ENCODE measurements around the gene PCED1B.
A peak's percentile ranks its signal among the peaks of the same experiment; 100 is the strongest.

The PCED1B gene

DNA sequence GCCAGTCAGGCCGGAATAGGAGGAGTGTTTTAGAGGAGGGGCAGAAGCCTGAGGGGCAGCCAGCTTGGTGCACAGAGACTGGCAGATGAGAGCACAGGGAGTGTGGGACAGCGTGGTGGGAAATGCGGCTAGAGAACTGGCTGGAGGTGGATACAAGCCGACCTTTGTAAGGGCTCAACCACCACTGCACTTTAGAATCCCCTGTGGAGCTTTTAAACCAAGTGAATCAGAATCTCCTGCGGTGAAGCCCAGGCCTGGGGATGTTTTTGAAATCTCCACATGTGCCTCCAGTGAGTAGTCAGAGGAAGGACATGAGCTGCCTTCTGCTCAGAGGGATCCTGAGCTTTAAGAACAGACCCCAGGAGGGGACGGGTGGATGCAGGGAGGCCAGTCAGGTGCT lies 10.9 kb upstream of the PCED1B start:
- DNase-seq: no peak

DNA sequence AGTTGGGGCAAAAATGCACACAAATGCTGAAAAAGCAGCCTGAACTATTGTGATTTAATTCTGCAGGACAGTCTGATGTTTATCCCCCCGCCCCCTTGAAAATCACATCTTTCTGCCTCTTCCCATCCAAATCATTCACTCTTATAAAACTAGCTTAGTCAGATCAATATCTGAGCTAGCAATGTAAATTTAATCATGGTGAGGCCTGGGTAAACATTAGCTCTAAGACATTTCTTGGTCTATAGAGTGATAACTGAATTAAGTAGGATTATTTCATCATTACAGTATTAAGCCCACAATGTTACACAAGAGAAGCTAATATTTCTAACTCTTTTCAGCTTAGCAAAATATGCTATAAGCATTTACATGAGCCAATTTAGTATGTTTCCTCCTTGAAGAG lies 9.1 kb upstream of the PCED1B start:
- DNase-seq: no peak

DNA sequence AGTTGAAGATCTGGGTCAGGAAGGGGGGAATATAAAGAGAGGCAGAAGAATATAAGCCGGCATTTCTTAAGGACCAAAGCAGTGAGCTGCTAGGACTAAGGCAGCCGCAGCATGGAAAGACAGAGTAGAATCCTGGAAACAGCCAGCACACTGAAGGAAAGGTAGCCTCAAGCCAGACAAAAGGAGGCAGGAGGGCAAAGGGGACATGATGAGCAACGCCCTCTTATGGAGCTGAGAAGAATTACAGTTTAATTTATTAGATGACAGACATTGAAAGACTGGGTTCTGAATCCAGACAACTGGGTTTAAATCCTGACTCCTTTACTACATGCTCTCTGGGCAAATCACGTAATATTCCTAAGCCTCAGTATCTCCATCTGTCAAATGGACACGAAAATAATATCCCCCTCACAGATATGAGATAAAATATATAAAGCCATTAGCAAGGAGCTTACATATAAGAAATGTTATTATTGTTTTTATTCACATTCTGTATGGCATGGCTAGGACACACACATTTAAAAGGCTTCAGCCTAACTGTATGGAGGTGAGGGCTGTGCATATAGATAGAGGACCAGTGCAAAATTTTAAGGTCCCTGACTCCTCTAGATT lies 8.1 kb upstream of the PCED1B start:
- DNase-seq: peak; percentile 38 to 44

DNA sequence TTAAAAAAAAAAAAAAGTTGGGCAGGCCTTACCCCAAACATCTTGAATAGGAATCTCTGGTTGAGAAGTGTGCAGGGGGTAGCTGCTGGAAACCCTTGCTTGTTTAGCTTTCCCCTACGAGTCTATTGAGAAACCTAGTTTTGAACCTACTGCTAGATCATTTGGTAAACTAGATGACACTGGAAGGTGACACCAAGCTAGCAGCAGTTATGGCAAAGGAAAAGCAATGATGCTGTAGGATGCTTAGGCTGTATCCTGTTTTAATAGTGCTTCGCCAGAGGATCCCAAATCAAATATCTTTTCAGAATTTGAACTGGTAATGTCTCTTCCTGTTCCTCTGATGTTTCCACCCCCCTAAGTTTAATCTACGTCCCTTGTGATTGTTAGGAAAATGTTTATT lies 5.5 kb upstream of the PCED1B start:
- no peak for DNase-seq

DNA sequence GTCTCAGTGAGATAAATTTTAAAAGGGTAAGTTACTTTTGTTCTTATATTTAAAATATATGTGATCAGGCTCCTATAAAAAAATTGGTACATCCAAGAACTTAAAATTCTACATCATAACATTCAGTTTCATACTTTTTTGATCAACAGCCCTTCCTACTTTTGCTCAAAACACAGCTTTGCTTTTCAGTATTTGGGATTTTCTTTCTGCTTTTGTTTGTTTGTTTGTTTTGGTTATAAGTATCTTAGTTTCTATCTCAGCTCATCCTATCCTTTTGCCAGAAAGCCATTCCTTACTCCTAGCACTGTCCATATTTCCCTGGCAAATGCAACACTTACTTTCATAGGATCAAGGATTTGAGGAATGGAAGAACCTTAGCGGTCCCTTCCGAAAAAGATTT lies 4.7 kb upstream of the PCED1B start:
- no peak for DNase-seq

DNA sequence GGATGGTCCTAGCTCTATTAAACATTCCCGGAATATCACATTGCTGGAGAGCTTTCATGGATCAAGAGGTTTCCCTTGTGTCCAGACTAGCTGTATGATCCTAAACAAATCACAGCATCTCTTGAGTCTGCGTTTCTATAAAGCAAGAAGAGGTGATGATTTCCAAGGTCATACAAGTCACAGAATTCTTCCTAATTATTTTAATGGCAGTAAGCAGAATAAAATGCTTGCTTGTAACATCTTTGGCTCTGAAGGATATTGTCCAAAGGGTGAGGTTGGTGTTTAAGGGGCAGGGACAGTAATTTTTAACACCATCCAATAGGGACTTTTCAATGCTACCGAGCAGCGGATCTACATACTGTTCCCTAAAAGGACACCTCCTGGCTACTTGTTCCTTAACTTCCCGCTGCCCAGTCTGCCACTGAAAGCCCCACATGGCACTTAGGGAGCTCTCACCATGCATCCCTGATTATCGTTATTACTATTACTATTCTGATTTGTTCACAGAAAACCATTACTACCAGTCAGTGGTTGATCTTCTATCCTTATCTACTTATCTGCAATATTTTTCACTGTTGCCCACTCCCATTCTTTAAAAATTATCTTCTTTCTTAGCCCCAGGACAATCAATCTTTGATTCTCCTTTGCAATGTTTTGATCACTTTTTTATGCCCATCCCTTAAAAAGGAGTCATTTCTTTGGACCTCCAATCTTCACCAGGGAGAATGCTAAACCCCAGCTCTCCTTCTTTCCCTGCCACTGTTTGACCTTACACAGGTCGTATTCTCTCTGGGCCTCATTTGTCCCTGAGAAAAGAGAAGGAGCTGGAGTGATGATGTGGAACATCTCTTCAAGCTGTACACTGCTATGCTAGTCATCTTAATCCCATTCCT lies 4.0 kb upstream of the PCED1B start:
- DNase-seq: no peak

DNA sequence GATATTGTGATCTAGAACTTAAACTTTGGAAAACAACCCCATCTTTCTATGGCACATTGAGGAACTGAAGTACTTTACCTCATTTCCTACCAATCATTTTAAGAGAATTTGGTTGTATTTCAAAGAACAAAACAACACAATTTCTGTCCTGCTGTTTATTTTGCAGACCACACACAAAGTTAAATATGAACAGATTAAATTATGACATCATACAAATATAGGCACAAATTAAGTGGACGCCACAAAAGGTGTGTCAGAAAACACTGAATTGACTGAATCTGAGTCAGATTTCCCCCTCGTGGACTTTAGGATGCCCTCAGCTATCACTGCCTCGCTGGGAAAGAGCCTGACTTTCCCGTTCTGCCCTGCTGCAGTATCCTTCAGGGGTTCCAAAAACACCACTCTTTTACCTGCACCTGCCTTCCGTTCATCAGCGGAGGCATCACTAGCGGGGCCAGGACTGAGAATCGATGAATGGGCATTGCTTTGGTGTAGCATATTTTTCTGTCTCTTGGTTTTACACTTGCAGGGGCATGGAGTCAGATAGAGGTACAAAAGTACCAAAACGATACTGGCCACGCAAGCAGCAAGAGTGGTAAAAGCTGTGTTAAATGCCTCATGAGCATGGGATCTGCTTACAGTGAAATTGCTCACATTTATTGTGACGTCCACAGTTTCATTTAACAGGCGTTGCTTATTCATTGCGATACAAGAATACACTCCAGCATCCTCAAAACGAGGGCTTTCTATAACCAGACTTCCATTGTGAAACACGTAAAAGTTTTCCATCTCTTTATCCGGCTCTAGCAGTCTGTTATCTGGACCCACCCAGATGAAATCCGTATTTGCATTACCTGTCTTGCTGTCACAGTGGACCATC lies 2.0 kb upstream of the PCED1B start:
- no peak for DNase-seq

DNA sequence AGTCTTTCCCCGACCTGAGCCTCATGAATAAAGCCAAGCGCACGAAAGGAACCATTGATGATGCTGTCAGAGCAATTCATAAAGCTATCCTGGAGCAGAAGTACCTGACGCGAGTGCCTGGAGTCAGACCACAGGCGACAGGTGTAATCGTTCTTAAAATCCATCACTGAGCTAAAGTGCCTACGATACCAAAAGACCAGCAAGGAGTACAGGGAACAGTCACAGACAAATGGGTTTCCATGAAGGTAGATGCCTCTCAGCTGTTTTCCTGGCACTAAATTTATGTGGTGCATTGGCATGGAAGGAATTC lies 1.4 kb upstream of the PCED1B start:
- DNase-seq: no peak

DNA sequence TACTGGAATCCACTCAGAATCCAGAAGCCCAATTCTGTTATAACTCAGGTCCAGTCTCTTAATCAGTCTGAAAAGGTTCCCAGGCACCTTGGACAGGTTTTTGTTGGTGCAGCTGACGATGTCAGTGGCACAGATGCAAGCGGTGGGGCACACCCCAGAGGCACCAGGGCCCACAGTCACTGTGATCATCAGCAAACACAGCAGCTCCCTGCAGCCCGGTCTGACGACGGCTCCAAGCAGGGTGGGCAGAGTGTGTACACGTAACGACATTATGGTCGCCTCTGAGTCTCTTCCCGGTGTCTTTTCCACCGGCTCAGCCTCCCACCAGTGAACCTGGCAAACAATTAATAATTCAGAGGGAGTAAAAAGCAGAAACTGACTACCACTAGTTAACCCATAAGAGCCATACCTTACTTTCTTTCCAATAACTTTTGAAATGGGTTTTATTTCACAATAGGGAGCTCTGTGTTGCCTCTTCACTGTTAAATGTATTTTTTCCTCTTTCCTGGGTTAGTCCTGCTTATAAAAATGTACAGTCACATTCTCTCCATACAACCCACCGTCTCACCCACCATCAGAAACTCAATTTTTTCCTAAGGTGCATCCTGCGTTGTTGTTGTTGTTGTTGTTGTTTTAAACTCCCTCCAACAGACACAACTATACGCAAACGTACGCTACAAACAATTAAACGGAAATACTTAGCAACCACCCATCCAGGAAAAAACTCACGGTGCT lies 521 bp upstream of the PCED1B start:
- DNase-seq: peak; percentile 27 to 57

DNA sequence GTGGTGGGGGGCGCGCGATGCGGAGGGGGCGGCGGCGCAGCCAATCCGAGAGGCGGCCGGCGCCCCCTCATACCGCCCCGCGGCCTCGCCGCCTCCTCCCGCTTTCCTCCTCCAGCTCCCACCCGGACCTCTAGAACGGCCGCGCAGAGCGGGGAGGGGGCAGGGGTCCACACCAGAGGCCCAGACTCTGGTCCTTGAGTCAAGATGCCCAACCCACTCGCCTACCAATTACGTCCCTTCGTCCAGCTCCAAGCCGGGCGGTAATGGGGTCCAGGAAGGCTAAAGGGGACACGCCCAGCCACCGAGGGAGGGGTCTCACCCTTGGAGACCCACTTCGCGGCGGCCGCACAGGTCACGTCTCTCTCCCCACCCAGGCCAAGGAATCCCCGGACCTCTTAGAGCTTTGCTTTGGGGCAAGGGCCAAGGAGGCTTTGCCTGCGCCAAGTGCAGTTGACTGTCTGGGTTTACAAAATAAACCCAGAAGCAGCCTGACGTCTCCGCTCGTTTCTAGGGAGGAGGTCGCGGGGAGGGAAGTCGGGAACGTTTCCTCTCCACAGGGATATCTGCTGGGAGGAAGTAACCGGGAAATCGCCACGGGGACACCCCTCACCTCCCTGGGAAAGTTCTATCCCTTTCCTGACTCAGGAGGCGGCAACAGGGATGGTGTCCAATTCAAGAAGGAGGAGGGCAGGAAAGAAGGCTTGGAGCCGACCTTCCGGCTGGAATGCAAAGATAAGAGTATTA lies 732 bp downstream of the PCED1B start:
- DNase-seq: peak; percentile 66 to 67

DNA sequence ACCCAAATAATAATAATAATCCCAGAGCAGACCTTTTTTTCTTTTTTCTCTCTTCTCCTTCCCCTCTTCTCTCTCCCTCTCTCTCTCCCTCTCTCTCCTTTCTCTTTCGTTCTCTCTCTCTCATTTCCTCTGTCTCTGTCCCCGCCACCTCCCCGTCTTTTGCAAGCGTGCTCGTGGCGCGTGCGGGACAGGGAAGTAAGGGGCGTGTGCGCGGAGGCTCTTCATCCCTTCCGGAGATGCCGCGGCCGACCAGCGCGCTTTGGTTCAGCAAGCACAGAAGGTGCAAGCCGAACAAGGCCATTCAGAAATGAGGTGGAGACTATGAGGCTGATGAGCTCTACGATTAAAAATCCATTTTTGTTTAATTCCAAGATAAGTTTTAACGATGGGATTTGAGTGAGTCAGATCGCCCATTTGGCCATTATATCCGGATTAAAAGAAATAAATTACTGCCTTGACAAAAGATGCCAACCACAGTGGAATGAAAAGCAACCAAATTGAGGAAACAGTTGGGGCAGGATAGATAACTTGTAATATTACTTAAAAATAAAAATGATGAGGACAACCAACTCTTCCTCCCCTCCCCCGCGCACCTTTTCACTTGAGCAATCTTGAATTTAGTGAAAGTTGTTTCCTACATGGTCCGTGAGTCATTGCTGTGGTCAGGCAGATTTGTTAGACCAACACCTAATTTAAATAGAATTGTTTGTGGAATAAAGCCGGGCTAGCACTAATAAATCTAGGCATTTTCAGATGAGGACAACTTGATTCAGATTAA lies 1.5 kb downstream of the PCED1B start:
- peak; percentile 60 to 81 for DNase-seq

DNA sequence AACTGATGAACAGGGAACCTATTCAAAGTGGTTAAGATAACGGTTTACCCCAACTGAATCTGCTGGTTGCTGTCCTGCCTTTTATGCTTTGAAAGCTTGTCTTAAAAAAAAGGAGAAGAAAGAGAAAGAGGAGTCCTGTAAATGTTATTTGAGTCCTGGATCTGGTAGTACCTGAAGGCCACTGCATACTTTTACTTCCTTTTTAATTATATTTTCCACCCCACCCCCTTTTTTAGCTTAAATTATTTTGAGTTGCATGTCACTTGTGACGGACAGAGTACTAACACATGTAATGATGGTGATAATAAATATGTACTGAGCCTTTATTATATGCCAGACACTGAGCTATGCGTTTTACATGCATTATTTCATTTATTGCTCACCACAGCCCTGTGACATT lies 2.9 kb downstream of the PCED1B start:
- DNase-seq: no peak

DNA sequence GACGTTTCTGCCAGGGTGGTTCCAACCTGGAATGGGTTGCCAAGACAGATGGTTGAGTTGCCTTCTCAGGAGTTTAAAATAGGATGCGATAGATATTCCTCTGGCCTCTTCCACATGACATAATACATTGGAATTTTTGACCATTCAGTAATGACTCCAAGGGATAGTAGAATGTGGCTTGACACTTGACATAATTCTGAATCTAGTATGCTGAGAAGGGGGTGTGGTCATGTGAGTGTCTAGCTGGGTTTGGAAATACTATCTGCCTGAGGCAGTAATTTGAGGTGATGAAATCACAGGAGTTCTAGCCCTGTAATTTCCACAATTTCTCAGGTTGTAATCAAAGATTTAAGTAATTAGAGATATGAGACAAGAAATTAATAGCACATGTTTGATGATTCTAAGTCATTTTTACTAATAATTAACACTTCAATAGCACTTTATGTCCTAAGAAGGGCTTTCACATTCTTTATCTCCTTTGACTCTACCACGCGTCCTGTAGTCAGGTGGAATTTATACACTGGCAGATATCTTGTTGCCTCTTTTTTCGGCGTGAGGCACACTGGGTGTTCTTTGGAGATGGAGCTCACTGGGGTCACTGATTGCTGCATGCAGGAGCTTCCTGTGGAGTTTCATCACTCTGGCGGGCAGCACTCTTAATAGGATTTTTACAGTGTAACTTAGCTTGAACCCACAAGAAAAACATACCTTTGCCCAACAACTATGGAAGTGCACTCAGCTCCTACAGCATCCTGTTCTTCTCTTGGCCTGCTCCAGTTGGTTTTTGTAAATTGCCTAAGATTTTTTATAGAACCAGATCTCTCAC lies 3.6 kb downstream of the PCED1B start:
- peak; percentile 30 to 53 for DNase-seq

DNA sequence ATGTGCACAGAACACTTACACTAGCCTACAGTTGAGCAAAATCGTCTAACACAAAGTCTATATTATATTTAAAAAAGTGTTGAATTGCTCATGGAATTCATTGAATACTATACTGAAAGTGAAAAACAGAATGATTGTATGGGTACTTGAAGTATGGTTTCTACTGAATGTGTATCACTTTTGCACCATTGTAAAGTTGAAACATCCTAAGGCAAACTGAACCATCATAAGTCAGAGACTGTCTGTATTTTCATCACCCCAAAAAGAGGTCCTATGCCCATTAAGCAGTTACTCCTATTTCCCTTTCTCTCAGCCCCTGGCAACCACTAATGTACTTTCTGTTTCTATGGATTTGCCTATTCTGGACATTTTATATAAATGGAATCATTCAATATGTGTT lies 4.8 kb downstream of the PCED1B start:
- no peak for DNase-seq

DNA sequence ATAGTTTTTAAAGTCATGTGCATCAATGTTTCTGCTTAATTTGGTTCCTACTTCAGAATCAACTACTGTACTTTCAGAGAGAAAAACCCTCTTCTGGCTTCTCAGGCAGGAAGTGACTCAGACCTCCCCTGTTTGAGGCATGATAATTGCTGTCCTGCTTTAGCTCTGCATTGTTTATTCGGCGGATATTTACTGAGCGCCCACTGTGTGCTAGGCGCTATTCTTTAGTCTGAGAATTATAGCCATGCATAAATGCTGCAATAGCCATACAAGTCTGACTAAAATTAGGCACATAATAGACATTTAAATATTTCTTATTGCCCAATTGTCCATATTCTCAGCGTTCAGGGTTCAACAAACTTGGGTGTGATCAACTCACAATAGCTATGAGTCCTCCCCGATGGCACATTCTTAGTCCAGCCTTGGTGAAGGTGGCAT lies 6.4 kb downstream of the PCED1B start:
- DNase-seq: peak; percentile 60 to 82

DNA sequence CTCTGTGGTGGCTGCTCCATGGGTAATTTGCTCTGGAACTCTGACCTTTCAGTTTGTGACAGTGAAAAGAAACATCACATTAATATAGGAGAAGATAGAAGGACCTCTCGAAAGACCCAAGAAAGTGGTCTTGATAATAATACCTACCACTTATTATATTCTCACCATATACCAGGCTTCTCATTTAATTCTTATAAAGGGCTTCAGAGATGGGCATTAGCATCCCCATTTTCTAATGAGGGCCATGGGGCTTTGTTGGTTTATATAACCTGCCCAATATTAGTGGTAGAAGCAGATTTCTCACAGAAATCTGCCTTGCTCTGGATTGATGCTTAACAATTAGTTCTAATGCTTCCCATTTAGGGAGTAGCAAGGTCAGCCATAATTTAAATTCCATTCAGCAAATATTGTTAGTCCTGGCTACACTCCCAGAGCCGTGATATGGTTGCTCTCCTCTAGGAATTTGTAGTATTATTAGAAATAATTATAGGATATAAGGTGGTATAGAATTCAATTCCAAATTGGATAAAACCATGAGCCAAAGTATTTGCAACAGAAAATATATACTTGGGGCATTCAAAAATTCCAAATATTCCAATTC lies 7.8 kb downstream of the PCED1B start:
- peak; percentile 33 to 37 for DNase-seq

DNA sequence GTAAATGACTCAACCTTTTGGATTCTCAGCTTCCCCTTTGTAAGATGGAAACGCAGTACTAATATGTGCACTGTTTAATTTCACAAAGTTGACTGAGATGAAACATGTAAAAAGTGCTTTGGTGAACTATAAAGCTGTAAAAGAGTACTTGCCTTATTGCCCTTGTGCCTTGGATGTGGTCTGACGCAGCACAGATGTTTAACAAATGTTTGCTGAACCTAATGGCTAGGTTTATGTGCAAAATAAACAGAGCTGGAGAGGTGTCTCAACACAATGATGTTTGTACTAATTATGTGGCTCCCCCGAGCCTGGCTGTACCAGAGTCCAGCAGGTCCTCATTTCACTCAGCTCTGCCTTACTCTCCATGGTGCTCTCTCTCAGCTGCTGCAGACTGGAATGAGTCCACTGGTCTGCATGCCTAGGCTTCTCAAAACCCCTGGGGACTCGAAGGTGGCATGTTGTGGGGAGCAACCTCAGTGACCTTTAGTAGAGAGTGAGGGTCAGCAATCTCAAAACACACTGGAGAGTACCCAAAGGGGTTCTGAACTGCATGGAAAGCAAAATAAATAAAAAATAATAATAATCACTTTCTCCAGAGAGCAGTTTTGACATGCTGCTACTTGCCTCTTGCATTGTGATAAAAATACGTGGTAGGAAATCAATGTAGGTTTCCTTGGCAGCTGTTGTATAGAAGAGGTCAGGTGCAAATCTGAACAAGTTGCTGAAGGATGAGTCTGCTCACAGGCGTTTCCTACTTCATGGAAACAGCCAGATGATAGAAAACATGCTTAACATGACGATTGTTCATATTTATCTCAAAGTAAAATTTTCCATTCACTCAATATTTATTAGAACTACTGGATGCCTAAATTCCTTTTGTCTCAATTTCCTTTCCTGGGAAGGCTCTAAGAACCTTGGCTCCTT lies 8.9 kb downstream of the PCED1B start:
- DNase-seq: peak; percentile 90 to 94

DNA sequence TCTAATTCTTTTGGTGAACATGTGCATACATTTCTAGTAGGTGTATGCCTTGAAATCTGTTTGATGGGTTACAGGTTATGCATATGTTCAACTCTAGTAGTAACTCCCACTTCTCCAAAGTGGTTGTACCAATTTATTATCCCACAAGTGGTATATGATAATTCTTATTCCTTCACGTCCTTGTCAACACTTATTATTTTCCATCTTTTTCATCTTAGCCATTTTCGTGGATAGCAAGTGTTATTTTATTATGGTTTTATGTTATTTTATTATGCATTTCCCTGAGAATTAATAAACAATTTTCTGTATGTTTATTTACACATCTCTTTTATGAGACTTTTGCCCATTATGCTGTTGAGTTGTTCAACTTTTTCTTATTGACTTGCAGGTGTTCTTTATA lies 11.6 kb downstream of the PCED1B start:
- no peak for DNase-seq

DNA sequence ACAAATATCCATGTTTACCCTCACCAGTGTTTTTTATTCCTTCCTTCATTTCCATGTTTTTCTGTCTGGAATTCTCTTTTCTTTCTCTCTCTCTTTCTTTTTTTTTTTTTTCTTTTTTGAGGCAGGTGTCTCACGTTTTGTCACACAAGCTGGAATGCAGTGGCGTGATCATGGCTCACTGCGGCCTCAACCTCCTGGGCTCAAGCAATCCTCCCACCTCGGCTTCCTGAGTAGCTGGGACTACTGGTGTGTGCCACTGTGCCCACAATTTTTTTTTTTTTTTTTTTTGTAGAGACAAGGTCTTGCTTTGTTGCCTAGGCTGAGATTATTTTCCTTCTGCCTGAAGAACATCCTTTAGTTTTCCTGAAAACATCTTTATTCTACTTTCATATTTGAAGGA lies 15.4 kb downstream of the PCED1B start:
- no peak for DNase-seq
